GM19455 (cell line): ENCODE results near the gene ITGAL.
"Not testable (repeated sequence)": the region's sequence is repeated elsewhere in the genome, so short reads cannot be mapped to it uniquely, and the experiment has no call there.

Experiments used
- ATAC-seq: cut with Tn5 transposase; IDR thresholded peaks from one replicate; pipeline ENCODE4 v1.9.1; 2021; ENCODE audit not compliant: unreplicated experiment

Gene ITGAL

GRCh38 chr16:30457743-30458560 lies 14.6 kb upstream of the ITGAL start:
- ATAC-seq = no peak

- ATAC-seq = peak; percentile 78
Observed at GRCh38 chr16:30458561-30459394, 13.8 kb upstream of the ITGAL start.

GRCh38 chr16:30459456-30459855 lies 13.1 kb upstream of the ITGAL start:
- no peak for ATAC-seq

GRCh38 chr16:30461426-30461825 lies 11.1 kb upstream of the ITGAL start:
- not testable (repeated sequence) for ATAC-seq

- no peak for ATAC-seq
Observed at GRCh38 chr16:30464078-30464477, 8.5 kb upstream of the ITGAL start.

GRCh38 chr16:30470170-30470512 lies 2.4 kb upstream of the ITGAL start:
- ATAC-seq = no peak

- peak; percentile 6 for ATAC-seq
Observed at GRCh38 chr16:30470632-30470995, 1.9 kb upstream of the ITGAL start.

GRCh38 chr16:30473231-30474073 lies 910 bp downstream of the ITGAL start:
- no peak for ATAC-seq

- no peak for ATAC-seq
Observed at GRCh38 chr16:30474074-30474452, 1.5 kb downstream of the ITGAL start.

GRCh38 chr16:30474684-30475083 lies 2.1 kb downstream of the ITGAL start:
- no peak for ATAC-seq

- no peak for ATAC-seq
Observed at GRCh38 chr16:30476991-30477390, 4.4 kb downstream of the ITGAL start.

- ATAC-seq = not testable (repeated sequence)
Observed at GRCh38 chr16:30477773-30478172, 5.2 kb downstream of the ITGAL start.

GRCh38 chr16:30478766-30479478 lies 6.4 kb downstream of the ITGAL start:
- ATAC-seq = no peak

- no peak for ATAC-seq
Observed at GRCh38 chr16:30481381-30481780, 8.8 kb downstream of the ITGAL start.

- ATAC-seq = no peak
Observed at GRCh38 chr16:30482366-30482765, 9.8 kb downstream of the ITGAL start.

GRCh38 chr16:30484887-30485286 lies 12.3 kb downstream of the ITGAL start:
- ATAC-seq = no peak

- no peak for ATAC-seq
Observed at GRCh38 chr16:30485818-30486436, 13.4 kb downstream of the ITGAL start.

GRCh38 chr16:30488764-30489605 lies 16.4 kb downstream of the ITGAL start:
- ATAC-seq = no peak

- ATAC-seq = no peak
Observed at GRCh38 chr16:30490210-30490609, 17.7 kb downstream of the ITGAL start.
